Brain microvascular endothelial cell (primary cell): ENCODE results near the gene IL6ST.

Experiments used
- DNase-seq: peaks from one replicate; pipeline ENCODE4 v3.0.0-alpha.2; 2020
- H3K27ac ChIP-seq: fragments of 250-450 bp; sonication (Bioruptor Pico); 2 replicates; pipeline ENCODE4 v1.5.1; 2020; ENCODE audit warnings: mild to moderate bottlenecking, moderate library complexity
- H3K27me3 ChIP-seq: fragments of 250-450 bp; sonication (Bioruptor Pico); replicated peaks from 2 replicates; pipeline ENCODE4 v1.5.1; 2020; ENCODE audit warnings: mild to moderate bottlenecking
- H3K36me3 ChIP-seq: fragments of 250-450 bp; sonication (Bioruptor Pico); replicated peaks from 2 replicates; pipeline ENCODE4 v1.5.1; 2020; ENCODE audit warnings: mild to moderate bottlenecking
- H3K4me3 ChIP-seq: 2 replicates; pipeline ENCODE4 v1.5.1; 2011; ENCODE audit warnings: low read depth, mild to moderate bottlenecking, control low read depth, low read length, moderate library complexity
- in situ Hi-C: cut with HindIII; loops from 2 replicates; pipeline ENCODE4 v1.10.0; 2017; ENCODE audit warnings: low sequenced_read_pairs, low pct_ligation_motif_present
- TF ChIP-seq, protein P1 (sequence below): IDR thresholded peaks from 2 replicates; pipeline ENCODE4 v1.5.1; 2011; ENCODE audit warnings: low read depth, mild to moderate bottlenecking, moderate library complexity, low read length, control low read depth, inconsistent platforms; ENCODE audit errors: missing control alignments

The IL6ST gene

DNA sequence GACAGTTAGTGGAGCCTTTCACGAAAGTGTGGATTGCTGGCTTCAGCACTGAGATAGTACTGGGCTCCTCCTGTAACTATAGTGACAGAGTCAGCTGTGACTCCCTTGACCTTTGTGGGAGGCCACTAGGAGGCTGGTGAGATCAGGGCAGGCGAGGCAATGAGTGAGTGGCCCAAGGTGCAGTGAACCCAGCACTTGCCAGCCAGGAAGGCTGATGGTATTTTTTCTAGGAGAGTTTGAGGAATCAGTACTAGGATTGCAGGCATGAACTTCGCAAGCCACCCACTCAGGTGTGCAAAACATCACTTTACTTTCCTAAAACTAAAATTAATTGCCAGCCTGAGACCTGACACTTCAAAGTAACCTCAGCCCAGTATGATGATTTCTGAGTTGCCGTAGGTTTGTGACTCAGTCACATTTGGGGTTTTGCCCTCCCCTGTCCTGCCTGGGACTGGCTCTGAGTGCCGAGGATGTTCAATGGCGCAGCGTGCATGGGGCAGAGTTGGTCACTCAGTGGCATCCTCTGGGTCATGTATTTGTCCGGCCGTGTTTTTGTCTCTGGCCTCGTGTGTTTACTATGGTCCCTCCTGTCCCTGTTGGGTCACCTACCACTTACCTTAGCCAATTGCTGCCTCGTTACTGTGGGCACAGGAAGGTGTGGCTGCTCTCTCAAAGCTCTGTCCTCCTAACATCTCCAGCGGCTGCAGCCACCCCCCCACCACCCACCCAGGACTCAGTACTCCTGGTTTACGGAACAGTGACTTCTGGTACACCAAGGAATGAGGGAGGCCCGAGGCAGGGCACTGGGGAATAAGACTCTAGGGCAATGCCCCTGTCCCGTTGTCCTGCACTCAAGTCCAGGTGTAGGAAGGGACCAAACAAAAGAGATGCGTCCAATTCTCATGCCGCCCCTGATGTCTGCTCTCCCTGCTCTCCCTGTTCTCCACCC lies 76.4 kb downstream of the IL6ST start:
- Histone ChIP-seq H3K36me3 (no peaks in the 10 kb centered on the region), H3K27ac (no peak overlapping the region), H3K4me3 (no peak overlapping the region), H3K27me3 (no peaks in the 10 kb centered on the region)
- DNase-seq = no peak
- in situ Hi-C loops = no loop called here
- TF ChIP-seq, protein P1, sequence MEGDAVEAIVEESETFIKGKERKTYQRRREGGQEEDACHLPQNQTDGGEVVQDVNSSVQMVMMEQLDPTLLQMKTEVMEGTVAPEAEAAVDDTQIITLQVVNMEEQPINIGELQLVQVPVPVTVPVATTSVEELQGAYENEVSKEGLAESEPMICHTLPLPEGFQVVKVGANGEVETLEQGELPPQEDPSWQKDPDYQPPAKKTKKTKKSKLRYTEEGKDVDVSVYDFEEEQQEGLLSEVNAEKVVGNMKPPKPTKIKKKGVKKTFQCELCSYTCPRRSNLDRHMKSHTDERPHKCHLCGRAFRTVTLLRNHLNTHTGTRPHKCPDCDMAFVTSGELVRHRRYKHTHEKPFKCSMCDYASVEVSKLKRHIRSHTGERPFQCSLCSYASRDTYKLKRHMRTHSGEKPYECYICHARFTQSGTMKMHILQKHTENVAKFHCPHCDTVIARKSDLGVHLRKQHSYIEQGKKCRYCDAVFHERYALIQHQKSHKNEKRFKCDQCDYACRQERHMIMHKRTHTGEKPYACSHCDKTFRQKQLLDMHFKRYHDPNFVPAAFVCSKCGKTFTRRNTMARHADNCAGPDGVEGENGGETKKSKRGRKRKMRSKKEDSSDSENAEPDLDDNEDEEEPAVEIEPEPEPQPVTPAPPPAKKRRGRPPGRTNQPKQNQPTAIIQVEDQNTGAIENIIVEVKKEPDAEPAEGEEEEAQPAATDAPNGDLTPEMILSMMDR = no peak

DNA sequence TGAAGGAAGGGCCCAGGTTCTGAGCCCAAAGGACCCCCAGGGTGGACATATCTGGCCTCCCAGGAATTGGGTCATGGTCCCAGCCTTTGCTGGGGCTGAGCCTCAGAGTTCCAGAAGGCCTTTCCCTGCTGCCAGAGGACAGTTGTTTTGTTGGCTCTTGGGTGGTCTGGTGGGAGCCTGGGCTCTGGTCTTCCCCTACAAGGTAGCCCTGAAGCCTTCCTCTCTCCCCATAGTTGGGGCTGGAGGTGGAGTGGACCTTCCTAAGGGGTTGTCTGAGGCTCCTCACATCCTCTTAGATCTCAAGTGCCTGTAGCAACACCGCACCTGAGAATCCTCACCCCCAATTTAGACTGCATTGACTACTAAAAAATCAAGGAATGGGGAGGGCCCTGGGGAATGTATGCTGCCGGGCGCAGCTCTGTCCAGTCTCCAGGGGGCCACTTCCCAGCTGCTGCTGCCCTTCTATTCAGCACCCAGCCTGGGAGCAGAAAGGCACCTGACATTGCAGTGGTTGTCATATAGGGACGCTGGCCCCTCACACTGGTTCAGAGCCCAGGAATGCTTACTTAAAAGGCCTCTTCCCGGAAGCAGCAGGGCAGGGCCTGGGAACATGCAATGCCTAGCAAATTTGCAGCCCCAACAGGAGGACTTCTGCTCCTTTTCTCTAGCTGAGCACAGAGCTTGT lies 77.2 kb downstream of the IL6ST start:
- Histone ChIP-seq H3K27ac (no peak overlapping the region), H3K36me3 (no peaks in the 10 kb centered on the region), H3K4me3 (no peak overlapping the region), H3K27me3 (no peaks in the 10 kb centered on the region)
- no peak for DNase-seq
- TF ChIP-seq, protein P1 = no peak
- in situ Hi-C loops = no loop called here

DNA sequence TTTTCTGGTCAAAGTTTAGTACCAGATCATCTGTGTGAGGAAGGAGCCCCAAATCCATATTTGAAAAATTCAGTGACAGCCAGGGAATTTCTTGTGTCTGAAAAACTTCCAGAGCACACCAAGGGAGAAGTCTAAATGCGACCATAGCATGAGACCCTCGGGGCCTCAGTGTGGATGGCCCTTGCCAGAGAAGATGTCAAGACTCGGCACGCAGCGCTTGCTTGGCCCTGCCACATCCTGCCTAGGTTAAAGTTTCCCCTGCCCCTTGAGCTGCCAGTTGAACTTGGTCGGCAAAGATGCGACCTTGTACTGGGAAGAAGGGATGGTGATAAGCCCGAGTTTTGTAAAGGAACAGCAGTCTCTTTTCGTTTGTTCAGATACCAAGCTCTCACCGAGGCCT lies 77.8 kb downstream of the IL6ST start:
- no peak for DNase-seq
- Histone ChIP-seq H3K27ac (no peak overlapping the region), H3K4me3 (no peak overlapping the region), H3K27me3 (no peaks in the 10 kb centered on the region), H3K36me3 (no peaks in the 10 kb centered on the region)
- in situ Hi-C loops = no loop called here
- TF ChIP-seq, protein P1 = no peak

DNA sequence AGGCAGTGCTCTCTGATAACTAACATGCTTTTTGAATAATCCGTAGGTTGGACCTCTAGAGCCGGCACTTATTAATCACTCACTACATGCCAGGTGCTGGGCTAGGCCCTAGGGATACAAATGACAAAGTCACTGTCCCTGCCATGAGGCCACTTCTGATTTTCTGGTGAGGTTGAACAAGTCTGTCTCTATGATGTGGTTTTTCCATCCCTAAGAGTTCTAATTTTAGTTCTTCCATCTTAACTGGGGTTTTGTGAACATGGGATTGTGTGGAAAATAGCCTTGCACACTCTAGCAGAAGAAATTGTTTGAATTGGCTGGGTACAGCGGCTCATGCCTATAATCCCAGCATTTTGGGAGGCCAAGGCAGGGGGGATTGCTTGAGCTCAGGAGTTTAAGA lies 79.0 kb downstream of the IL6ST start:
- no peaks in the 10 kb centered on the region for H3K36me3 ChIP-seq
- TF ChIP-seq, protein P1 = no peak
- no peaks in the 10 kb centered on the region for H3K27me3 ChIP-seq
- H3K27ac ChIP-seq = no peak overlapping the region
- in situ Hi-C loops = no loop called here
- no peak for DNase-seq
- no peak overlapping the region for H3K4me3 ChIP-seq

DNA sequence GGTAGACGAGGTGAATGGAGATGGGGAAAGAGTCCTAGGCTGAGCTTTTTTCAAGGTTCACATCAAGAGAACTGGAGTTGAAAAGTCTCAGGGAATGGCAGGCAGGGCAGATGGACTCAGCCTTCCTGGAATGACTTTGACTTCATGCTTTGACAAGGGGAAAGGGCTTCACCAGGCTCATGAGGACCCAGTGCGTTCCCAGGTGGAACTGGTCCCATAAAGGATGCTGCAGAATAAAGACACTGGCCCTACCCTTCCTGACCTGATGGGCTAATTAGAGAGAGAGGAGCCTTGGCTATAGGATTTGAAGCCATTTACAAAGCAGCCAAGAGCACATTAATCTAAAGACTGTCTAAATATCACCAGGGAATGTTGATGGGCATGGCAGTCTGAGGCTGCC lies 79.8 kb downstream of the IL6ST start:
- H3K27ac ChIP-seq = no peak overlapping the region
- no peaks in the 10 kb centered on the region for H3K27me3 ChIP-seq
- H3K4me3 ChIP-seq = no peak overlapping the region
- TF ChIP-seq, protein P1 = no peak
- no peaks in the 10 kb centered on the region for H3K36me3 ChIP-seq
- in situ Hi-C loops = no loop called here
- no peak for DNase-seq
